ENCODE results near the gene BCOR. TPM values are rescaled to one million over a fixed set of nuclear protein-coding genes. Genes with fewer than 3 reads are reported as not detected.

BCOR gene
- total and polyA plus RNA-seq, 2 of the 8 experiments (the other 6 are each of a cell fraction or from before 2014, with no cell fraction given), result 25.0 to 50.8 TPM

GRCh38 chrX:40098264-40099054 lies 701 bp upstream of the BCOR start (continued):
- TF ChIP-seq SIN3A (conservative IDR thresholded peaks at IDR 0.05 in 1 of 2, IDR thresholded peaks at IDR 0.05 in 1 of 2; ENCODE audit: low read depth in 1 of 2, low read length in 2 of 2) (0 out of 4 replicates have a peak, but pooled peaks of 1 of the 2 experiments have one; percentile 54), CHD7 (IDR thresholded peaks at IDR 0.05; ENCODE audit: insufficient replicate concordance, low read length) (no peak), ATF2 (IDR thresholded peaks at IDR 0.05; ENCODE audit: low read length) (no peak), BRCA1 (IDR thresholded peaks at IDR 0.05; ENCODE audit: low read depth, low read length) (no peak)

Data from H1 (cell line).